NCI-H2196 treated with DMSO at 0.1 percent for 48 hours (cell line): ENCODE data around the gene SEMA4D.

Source experiments
- DNase-seq: peaks from one replicate; lab custom pipeline; 2025; ENCODE audit not compliant: unreplicated experiment; lab: John Stamatoyannopoulos, UW

SEMA4D gene

DNA sequence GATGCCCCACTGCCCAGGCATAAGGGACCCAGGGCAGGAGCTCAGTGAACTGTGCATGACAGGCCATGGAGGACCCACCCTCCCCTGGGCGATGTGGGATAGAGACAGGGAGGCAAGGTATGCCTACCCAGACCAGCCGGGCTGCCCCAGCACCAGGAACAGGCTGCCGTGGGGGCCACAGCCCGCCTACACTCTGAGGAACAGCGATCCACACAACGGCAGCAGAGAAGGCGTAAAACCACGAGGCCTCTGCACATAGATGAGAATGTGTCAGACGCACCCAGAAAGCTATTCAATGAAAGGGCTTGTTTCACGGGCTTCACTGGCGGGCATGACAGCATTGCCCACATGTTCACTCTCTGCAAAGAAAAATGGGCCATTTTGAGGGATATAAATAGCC, 49.5 kb downstream of the SEMA4D start:
- DNase-seq, result no peak

DNA sequence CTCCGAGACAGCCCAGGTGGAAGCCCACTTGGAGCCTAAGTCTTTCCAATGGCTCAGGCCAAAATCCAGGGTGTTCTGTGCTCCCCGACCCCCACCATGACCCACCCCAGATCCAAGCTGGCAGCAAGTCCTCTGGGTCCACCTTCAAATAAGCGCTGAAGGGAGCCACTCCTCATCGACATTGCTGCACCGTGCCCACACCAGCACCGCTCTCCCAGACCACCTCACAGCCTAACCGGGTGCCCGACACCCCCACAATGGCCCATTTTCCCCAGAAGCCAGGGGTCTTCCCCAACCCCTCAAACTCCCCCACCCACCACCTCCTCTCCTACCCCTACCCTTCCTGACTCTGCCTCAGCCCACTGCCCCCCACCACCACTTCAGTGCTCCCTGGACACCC, 50.5 kb downstream of the SEMA4D start:
- no peak for DNase-seq

DNA sequence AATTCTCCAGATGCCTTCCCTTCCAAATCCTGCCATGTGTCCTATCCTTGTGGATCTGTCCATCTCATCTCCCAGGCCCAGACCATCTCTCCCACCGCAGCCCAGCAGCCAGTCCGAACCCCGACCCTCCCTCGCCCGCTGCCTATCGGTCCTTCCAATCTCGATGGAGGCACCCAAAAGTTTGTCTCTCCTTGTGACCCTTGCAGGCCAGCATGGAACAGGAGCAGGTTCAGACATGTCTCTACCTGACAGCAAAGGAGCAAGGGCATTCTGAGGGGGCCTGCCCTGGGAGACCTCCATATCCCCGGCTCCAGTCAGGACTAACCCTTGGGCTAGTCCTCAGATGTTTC, 51.0 kb downstream of the SEMA4D start:
- DNase-seq, result no peak

DNA sequence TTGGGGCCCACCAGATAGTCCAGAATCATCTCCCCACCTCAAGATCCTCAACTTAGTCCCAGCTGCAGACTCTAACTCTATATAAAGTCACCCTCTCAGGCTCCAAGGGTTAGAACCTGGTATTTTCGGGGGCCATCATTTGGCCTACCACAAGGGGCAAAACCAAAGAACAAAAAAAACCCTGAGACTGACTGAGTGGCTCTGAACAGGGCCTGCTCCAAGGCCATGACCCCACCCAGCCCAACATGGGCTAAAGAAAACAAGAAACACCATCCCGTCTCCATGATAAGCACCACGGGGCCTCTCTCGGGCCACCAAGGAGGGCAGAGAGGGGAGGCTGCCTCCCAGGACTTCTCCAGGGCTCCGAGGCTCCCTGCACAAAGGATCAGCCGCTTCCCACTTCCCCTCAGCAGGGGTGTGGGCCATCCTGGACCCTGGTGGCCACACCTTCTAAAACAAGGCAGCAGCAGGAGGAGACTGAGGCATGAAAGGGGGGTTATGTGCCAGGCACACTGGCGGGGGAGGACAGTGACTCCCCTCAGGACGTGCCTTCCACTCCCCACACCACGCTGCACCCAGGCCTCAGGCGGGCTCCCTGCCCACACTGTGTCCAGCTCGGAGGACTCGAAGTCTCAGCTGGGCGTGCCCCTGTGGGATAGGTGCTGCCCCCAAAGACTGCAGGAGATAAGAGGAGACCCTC, 51.5 kb downstream of the SEMA4D start:
- no peak for DNase-seq

DNA sequence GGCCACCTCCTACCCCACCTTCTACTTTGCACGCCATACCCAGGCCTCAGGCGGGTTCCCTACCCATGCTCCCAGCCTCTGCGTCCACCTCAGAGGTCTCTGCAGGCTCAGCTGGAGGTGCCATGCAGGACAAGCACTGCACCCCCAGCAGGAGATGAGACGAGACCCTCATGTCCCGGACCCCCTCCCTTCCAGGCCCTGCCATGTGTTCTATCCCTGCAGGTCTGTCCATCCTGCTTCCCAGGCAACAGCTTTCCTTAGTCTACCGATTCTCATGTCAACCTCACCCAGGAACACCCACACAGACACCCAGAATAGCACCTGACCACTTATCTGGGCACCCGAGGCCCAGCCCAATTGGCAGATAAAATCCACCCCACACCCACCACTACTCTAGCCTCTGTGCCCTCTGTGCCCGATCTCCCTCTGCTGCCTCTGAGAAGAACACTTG, 52.1 kb downstream of the SEMA4D start:
- no peak for DNase-seq

DNA sequence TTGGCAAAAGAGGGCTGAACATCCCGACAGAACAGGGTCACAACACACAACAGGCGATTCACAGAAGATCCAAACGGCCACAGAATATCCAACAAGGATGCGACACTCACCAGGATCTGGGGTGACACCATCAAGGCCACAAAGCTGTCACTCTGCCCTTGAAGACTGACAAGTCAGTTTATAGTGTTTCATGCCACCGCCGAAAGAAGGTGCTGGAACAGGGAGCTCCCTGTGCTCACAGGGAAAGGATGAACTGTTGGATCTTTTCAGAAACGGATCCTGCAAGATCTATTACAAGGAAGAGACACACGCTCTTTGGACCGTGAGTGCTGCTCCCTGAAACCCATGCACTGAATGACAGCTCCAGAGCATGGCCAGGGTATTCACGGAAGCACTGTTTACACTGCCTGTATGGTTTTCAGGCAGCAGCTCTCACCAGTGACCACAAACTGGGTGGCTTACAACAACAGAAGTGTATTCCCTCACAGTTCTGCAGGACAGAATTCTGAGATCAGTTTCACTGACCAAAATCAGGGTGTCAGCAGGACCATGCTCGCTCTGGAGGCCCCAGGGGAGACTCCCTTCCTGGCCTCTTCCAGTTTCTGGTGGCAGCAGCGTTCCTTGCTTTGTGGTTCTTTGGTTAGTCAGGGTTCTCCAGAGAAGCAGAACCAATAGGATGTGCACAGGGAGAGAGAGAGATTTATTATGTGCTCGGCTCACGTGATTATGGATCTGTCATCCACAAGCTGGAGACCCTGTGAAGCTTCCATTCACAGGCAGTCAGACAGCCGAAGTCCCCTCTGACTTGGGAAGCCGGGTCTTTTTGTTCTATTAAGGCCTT, 52.8 kb downstream of the SEMA4D start:
- no peak for DNase-seq

DNA sequence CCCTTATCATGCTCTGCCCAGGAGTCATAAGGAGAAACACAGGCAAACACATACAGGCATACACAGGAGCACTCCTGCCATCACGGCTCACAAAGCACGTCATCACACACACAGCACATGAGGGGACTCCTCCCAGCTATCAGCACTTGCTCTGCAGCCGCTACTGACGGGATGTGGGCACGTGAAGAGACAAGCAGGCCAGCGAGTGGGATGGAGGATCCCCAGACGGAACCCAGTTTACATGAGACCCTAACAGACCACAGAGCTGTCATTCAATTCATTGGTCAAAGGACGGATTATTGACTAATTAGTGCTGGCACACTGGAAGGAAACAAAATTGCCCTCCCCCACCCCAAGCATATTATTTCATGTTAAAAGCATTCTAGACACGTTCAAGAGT, 53.6 kb downstream of the SEMA4D start:
- no peak for DNase-seq

DNA sequence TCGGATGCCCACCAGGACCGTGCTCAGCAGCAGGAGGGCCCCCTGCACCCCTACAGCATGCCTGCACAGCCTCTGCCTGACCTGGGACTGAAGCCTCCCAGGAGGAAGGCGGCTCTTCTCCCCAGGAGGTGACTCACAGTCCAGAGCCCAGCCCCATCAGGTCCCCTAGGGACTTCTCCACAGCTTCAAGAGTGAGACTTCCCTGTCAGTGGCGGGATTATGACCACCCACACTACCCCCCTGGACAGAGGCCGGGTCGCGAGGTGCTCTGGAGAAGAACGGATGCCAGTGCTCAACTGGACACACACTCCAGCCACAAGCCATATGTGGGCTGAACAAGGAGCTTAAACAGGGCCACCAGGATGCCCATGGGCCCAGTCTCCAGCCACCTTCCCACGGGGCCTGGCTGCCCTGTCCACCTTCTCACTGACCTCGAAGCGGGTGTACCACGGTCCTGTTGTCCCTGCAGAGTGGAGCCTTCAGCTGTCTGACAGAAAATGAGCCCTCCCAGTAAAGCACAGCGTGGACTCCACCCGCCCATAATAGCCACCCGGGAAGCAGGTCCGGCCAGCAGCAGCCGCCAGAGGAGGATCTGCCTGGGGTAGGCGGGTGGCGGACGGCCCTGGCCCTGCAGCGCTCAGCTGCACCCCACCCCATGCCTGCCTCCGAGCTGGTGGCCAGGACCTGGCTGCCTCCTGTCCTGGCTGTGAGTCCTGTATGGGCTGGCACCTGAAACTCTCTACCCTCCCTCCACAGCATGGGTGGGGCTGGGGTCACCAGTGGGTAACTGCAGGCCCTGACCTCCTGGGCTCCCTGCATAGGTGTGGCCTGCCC, 54.7 kb downstream of the SEMA4D start:
- no peak for DNase-seq

DNA sequence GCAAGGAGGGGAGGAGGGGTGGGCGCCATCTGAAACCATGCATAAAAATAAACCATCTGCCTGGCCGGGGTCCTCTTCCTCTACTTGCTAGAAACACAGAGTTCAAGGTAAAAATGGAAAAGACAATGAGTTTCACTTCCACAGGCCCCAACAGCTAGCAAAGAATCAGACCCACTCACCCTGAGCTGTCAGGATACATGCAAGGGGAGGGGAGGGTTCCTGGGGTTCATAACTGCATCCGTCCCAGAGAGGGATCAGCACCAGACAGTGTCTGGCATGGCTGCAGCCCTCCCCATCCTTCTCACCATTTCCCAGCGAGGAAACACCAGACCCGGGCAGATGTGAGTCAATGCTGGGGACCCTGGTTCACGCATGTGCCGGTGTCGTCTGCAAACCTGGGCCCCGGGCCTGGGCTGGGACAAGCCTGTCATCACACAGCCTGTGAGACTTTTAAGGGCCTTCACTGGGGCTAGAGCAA, 55.4 kb downstream of the SEMA4D start:
- DNase-seq, result no peak

DNA sequence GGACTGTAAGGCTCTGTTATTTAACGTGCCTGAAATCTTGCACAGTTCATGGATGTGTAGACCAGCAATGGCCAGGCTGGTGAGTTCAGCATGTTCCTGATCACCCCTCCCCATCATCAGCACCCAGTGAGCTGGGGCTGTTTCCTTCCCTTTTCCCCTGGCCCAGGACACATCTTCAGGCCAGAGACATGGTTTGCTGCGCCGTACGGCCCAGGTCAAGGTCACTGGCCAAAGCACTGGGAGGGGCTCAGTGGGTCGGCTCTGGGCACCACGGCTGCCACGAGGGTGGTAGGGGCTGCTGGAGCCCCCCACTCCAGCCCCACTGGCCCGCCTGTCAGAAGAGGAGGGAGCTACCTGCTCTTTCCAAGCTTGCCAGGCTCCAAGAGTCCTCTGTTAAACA, 55.9 kb downstream of the SEMA4D start:
- DNase-seq, result no peak

DNA sequence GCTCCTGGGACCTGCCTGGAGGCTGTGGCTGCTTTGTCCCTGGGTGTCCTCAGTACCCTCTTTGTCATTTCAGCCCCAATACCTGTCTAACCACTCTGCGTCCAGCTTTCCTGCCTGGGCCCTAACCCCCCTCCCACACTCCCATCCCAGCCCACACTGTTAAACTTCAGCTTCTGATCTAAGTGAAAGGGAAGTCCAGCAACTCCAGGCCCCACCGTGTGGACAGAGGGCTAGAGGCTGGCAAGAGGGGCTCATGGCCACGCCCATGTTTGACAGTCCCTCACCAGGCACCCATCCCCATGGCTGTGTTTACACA, 56.3 kb downstream of the SEMA4D start:
- no peak for DNase-seq

DNA sequence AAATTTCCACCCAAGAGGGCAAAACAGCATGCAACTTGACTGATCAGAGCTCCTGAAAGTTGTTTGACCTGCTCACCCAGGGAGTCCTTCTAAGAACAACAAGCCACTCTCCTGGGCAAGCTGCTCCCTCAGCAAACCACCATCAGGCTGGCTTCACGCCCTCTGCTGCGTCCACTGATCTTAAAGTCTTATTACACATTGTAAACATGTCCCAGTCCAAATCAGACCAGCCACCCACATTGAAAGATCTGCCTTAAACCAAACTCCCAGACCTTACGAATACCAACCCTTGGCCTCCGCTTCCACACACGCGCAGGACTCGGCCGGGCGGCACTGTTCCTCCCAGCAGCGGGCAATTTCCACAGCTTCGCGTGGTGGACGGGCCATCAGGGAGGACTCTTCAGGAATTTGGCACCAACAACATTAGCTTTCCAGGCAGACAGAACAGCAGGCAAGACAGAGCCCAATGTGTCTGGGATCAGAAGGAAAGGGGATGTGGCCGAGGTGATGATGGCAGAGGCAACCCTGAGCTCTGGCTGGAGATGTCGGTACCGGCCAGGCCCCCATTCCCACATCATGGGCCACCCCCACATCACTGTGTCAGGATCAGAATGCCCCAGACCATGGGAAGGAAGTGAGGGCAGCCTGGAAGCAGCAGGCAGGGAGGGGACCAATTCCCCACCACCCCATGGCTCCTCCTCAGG, 56.8 kb downstream of the SEMA4D start:
- no peak for DNase-seq

DNA sequence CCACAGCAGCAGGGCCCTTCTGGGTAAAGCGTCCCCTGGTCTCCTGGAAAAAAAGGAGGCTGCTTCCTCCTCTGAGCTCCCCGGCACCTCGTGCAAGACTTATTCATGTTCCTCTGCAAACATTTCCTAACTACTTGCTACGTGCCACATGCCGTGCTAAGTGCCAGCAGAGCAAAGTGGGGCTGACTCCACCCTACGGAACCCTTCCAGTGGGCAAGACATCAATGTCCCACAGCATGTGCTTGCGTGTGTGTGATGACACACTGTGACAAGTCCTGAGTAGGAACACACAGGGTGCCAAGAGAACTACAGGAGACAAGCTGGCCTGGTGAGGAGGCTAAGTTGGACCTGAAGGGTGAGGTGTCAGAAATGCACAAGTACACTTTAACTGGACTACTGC, 57.4 kb downstream of the SEMA4D start:
- DNase-seq, result no peak

DNA sequence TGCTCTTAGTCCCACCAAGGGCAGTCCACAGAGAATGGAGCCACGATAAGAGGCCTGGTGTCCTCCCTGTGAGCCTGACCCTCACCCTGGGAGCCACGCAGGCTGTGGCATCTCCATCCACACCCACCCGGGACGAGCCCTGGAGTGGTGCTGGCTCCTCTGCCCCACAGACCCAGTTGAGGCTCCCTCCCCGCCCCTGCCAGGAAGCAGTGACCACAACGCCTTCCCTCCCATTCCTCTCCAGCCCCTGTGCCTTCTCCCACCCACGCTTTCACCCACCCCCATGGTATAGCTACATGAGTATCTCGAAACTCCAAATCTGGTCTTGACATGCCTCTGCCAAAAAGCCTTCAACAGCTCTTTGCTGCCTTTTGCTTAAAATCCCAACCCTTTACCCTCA, 57.9 kb downstream of the SEMA4D start:
- DNase-seq, result no peak

DNA sequence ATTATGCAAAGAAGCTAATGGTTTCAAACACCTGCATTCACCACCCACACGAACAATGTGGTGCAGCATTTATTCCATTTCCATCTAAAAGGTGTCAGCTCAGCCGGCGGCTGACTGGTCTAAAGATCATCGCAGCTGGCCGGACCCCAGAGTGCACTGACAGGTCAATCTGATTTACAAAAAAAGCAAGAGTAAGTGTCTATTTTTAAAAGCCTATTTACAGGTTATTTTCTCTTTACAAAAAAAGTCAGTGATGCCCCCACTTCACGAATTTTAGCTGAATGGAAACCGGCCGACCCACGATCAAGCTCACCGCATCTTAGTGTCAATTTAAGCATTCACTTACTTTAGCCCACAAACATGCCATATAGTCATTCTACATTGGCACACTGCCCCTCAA, 58.3 kb downstream of the SEMA4D start:
- no peak for DNase-seq

DNA sequence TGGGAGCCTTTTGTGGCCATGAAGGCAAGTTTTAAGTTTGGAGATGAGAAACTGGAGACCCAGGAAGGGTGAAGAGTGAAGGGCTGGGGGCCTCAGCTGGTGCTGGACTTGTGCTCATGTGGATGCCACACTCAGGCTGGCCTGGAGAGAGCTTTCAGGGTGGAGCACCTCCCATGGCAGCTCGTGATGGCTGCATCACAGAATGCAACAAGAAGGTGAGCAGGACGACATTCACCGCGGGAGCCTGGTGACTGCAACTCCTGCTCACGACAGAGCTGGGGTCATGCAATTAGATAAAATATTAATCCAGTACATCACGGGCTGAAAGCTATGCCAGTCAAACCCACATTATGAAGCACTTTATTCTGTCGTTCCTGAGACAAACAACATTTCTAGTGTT, 59.7 kb downstream of the SEMA4D start:
- DNase-seq, result no peak

DNA sequence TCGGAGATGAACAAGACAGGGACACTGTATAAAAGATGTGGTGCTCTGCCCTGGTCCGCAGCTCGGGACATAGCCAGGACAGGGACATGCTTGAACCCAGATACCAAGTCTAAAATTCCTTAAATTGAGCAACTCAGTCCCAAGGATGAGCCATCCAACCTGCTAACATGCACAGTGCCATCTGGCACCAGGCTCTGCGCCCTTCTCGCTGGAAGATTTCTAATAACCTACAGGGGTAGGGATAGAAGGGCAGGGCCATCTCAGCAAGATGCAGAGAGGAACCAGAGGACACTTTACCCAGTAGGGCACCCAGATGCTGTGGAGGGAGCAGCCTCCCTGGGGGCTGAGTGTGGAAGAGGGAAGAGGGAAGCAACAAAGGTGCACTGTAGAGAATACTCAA, 60.1 kb downstream of the SEMA4D start:
- DNase-seq, result no peak

DNA sequence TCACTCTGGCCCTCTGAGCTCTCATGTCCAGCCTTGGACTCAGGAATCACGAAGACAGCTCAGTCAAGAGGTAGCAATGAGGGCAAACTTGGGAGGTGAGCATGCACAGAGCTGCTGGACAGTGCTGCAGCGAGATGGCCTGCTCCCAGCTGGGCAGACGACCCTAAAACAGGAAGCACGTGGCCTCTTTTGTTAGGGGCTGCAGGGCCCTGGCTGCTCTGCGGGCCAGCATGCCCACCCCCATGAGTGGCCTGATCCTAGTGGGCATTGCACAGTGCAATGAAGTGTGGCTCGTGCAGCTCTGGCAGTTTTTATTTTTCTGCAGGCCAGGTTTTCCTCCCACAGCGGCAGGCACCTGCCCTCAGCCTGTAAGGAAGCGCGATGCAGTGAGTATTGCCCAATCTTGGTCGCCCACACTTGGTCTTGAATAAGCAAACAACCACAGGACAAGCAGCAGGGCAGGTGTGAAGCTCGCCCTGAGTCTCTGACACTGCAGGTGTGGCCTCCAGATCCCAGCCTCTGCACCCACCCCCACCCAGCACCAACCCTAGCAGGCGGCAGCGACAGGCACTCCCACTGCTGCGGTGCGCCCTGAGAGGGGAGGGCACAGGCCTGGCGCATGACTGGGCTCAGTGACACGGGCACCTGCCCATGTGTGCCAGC, 60.8 kb downstream of the SEMA4D start:
- DNase-seq, result peak; percentile 89

DNA sequence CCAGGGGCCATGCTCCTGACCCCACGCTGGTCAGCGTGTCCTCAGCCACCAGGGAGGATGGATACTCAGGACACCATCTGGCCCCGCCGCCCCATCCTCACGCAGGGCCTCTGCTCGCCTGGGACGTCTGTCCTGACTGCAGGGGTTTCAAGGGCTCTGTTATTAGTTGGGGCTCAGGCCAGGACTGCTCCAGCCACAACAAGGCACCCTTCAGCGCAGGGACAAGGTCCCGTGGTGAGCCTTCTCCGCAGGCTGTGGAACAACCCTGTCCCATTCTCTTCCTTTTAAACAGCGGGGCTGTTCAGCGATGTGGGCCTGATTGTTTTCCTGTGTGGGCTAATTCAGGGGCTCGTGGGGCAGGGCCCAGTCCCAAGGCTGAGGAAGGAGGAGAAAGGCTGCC, 61.6 kb downstream of the SEMA4D start:
- DNase-seq, result no peak

DNA sequence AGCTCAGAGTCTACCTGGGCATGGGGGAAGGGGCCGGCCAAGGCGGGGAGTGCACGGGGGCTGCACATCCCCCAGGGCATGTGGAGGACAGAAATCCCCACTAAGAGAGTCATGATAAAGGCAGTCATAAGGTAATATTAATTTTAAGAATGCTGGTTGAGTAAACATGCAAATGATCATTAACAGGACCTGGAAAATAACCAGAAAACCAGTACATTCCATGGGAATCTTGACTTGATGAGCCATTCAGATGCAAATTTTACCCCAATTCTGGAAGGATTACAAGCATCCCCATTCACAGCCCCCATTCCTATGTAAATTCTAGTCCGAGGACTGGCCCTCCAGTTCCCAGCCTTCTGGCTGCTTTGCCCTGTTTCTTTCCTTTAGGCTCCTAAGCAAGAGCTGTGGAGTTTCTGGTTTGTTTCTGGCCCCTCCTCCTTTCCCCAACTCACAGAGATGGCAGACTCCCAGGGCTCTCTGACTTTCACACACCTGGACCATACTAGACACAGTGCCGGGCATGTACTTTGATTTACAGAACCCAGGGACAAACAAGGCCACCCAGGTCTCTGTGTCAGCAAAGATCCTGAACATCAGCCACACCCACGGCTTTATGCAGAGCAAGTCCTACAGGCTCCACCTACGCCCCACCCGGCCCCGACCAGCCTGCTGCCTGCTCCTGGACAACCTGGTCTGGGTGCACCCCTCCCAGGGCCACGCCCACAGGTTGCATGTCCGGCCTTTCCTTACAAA, 62.7 kb downstream of the SEMA4D start:
- peak; percentile 28 for DNase-seq
